Adrenal gland (tissue), 12 donors: ENCODE results near the gene SLC29A3. TPM values are rescaled to one million over a fixed set of nuclear protein-coding genes. Genes with fewer than 3 reads are reported as not detected.

ENCODE experiments used
- DNase-seq, 7 donors: peaks; one replicate each; pipeline ENCODE4 v3.0.0-alpha.2; 2019 to 2020
- H3K27ac ChIP-seq, 5 donors: fragments of 200-600 bp; sonication (generic) in 4 of 5; 1 replicate in 3 of 5; 2 replicates in 2 of 5; pipeline versions ENCODE4 v1.5.1 to v1.8.0; 2016 to 2020; ENCODE audit warnings: mild to moderate bottlenecking in 1 of 5
- H3K27me3 ChIP-seq: fragments of 200-600 bp; 2 replicates; pipeline ENCODE4 v1.8.0; 2021
- H3K36me3 ChIP-seq, 2 donors: fragments of 200-600 bp; replicated peaks in 1 of 2; 1 replicate in 1 of 2; 2 replicates in 1 of 2; pipeline versions ENCODE4 v1.5.1 to v1.8.0; 2018 to 2022
- H3K4me1 ChIP-seq, 2 donors: fragments of 200-600 bp; replicated peaks in 1 of 2; 1 replicate in 1 of 2; 2 replicates in 1 of 2; pipeline versions ENCODE4 v1.5.1 to v1.8.0; 2018 to 2021
- H3K4me3 ChIP-seq, 4 donors: fragments of 200-600 bp; sonication (generic) in 3 of 4; one replicate each; pipeline ENCODE4 v1.5.1; 2016 to 2018
- H3K9me3 ChIP-seq, 3 donors: fragments of 200-600 bp; sonication (generic) in 1 of 3; replicated peaks in 1 of 3; 1 replicate in 2 of 3; 2 replicates in 1 of 3; pipeline versions ENCODE4 v1.5.1 to v1.8.0; 2016 to 2021
- CTCF ChIP-seq, 6 experiments: fragments of 450-650 bp in 4 of 6; fragments of 200-600 bp in 2 of 6; sonication (generic) in 1 of 6; IDR thresholded peaks; 1 replicate in 5 of 6; 2 replicates in 1 of 6; pipeline versions ENCODE4 v1.5.1 to v1.8.0; 2016 to 2021; ENCODE audit warnings: antibody characterized with exemption in 6 of 6, mild to moderate bottlenecking in 2 of 6, moderate library complexity in 1 of 6
- POLR2A ChIP-seq, 2 donors: fragments of 450-650 bp; IDR thresholded peaks; one replicate each; pipeline ENCODE4 v1.6.1; 2017; ENCODE audit warnings: antibody characterized with exemption in 2 of 2, mild to moderate bottlenecking in 2 of 2, moderate library complexity in 1 of 2
- WGBS, 4 donors: extraction: QIAGEN DNeasy Blood & Tissue Kit in 2 of 4; methylation state at CpG; one replicate each; pipeline versions ENCODE4 v1.1.5 to v1.1.7; 2013 to 2017; 5-methylcytosine and 5-hydroxymethylcytosine counted together
- intact Hi-C, 2 donors: fragments of 100-400 bp; cut with DNase I; formaldehyde crosslinking; loops; one replicate each; pipeline versions ENCODE4 v1.14.1 to v1.15.0; 2022 to 2023
- polyA plus RNA-seq, 3 donors: library from polyadenylated mRNA; stranded (reverse); fragments of 200-250 nt in 2 of 3; fragments of 350-450 nt in 1 of 3; fragmentation: Illumina TruSeq in 1 of 3; extraction: RNeasy Lipid Tissue Mini Kit (QIAGEN cat#74804) in 1 of 3; gene quantifications; one replicate each; pipeline ENCODE4 v1.2.3, GENCODE V29; 2013 to 2014
- total RNA-seq, 9 donors: library from RNA; depleted of rRNA in 4 of 9; stranded (reverse); fragments of >200 nt in 4 of 9; fragments of 120-200 nt in 1 of 9; fragmentation: NEBNext Ultra II Directional in 1 of 9; extraction: Animal tissue kit (Norgen Biotek cat#: 25700) in 1 of 9; gene quantifications; one replicate each; pipeline versions ENCODE4 v1.1.0 to v1.2.4, GENCODE V29; 2013 to 2023
- donor health status: healthy with polysubstance abuse.
- donor health status: Bipolar disorder and iron deficiency.
- donor health status: DM: yes; HTN: yes; CAD: no.
- donor health status: DM: no; HTN: no; CAD: no.
- donor health status: DM: no; HTN: no; CAD: no.
- donor health status: DM: yes; HTN: yes; CAD: no.

Gene SLC29A3
- total and polyA plus RNA-seq, 12 donors = 1.4 to 19.0 (median 3.9) TPM

GRCh38 chr10:71388583-71389310, 69.7 kb downstream of the SLC29A3 start:
- intact Hi-C loops = loop anchor here (10.0 kb wide), 3 partner anchors 216 to 426 kb away; no protein-coding TSS in a partner anchor
- TF ChIP-seq POLR2A (IDR thresholded peaks at IDR 0.05) (no peak), CTCF (IDR thresholded peaks at IDR 0.05) (no peak)

GRCh38 chr10:71389768-71390460, 70.9 kb downstream of the SLC29A3 start:
- no peaks in the 10 kb centered on the region for H3K36me3 ChIP-seq
- intact Hi-C loops = loop anchor here (5.0 to 10.0 kb wide), 5 partner anchors 182 to 425 kb away; no protein-coding TSS in a partner anchor
- no peak overlapping the region for H3K27ac ChIP-seq
- no peak overlapping the region for H3K4me3 ChIP-seq
- no peak for TF ChIP-seq POLR2A (IDR thresholded peaks at IDR 0.05)
- no peak for TF ChIP-seq CTCF (IDR thresholded peaks at IDR 0.05)
- no peak for DNase-seq
- WGBS, 4 donors = 80 to 88% (median 86%) methylated on average over 12 to 14 of the region's 14 CpGs
- no peaks in the 10 kb centered on the region for H3K27me3 ChIP-seq
- H3K4me1 ChIP-seq = no peaks in the 10 kb centered on the region
- no peaks in the 10 kb centered on the region for H3K9me3 ChIP-seq

More at GRCh38 chr10:71388583-71389310, 69.7 kb downstream of the SLC29A3 start:
- 75 to 84% (median 82%) methylated on average over 8 of the region's 8 CpGs for WGBS, 4 donors
- Histone ChIP-seq H3K4me3 (no peak overlapping the region), H3K4me1 (no peaks in the 10 kb centered on the region), H3K9me3 (no peaks in the 10 kb centered on the region), H3K36me3 (no peaks in the 10 kb centered on the region), H3K27me3 (no peaks in the 10 kb centered on the region), H3K27ac (no peak overlapping the region)
- DNase-seq = no peak

DNA sequence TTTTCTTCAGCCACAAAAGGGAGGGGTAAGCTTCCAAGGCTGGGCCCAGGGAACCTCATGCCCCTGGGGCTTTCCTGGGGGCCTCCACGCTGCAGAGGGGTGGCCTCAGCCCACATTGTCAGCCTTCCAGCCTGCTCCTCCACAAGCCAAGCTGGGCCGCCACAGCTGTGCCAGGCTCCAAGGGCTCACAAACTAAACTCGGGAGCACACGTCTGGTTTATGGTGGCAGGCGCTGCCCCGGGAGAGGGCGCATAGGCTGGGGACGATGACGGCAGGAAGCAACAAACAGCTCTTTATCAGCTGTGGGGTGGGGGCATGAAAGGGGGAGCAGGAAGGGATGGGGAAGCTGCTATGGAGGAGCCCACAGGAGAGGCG, 71.4 kb downstream of the SLC29A3 start:
- Histone ChIP-seq H3K4me1 (no peaks in the 10 kb centered on the region), H3K27me3 (no peaks in the 10 kb centered on the region), H3K36me3 (no peaks in the 10 kb centered on the region), H3K4me3 (no peak overlapping the region), H3K9me3 (no peaks in the 10 kb centered on the region), H3K27ac (no peak overlapping the region)
- TF ChIP-seq CTCF (IDR thresholded peaks at IDR 0.05) (no peak), POLR2A (IDR thresholded peaks at IDR 0.05) (no peak)
- DNase-seq = peak in 1 of 7 donors; percentile 23
- 39 to 76% (median 49%) methylated on average over 6 to 10 of the region's 10 CpGs for WGBS, 4 donors
- intact Hi-C loops = loop anchor here (5.0 to 10.0 kb wide), 3 partner anchors 182 to 424 kb away; no protein-coding TSS in a partner anchor

- peak in 1 of 7 donors; percentile 6 for DNase-seq
- TF ChIP-seq POLR2A (IDR thresholded peaks at IDR 0.05) (no peak), CTCF (IDR thresholded peaks at IDR 0.05) (no peak)
- WGBS, 4 donors = 77 to 90% (median 81%) methylated on average over 3 of the region's 3 CpGs
- no peak overlapping the region for H3K4me3 ChIP-seq
- no peaks in the 10 kb centered on the region for H3K9me3 ChIP-seq
- intact Hi-C loops = loop anchor here (5.0 to 10.0 kb wide), 3 partner anchors 181 to 424 kb away; no protein-coding TSS in a partner anchor
- no peaks in the 10 kb centered on the region for H3K4me1 ChIP-seq
- no peaks in the 10 kb centered on the region for H3K36me3 ChIP-seq
- H3K27me3 ChIP-seq = no peaks in the 10 kb centered on the region
- no peak overlapping the region for H3K27ac ChIP-seq
These were observed 72.0 kb downstream of the SLC29A3 start for GRCh38 chr10:71390921-71391690.
